ENCODE data around the gene SFXN5.
A peak's percentile ranks its signal among the peaks of the same experiment; 100 is the strongest.
"Not testable (repeated sequence)": the region's sequence is repeated elsewhere in the genome, so short reads cannot be mapped to it uniquely, and the experiment has no call there.

SFXN5 gene

DNA sequence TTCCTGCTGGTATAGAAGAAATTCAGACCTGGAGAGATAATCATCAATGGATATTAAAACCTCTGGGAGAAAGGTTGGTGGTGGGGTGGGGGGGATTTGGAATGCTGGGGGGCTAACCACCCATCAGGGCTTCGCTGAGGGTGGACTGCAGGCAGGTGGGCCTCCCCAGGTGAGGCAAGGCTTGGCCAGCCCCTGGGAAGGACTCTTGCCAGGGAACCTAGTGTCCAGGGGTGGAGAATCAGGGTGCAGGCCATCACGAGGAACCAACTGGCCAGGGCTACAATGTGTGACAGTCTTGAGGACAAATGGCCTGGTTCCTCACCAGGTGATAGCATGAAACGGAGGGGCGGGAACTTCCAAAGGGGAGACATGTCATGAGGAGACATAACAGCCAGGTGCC, 29.4 kb upstream of the SFXN5 start:
- no peak for DNase-seq

GRCh38 chr2:73099486-73099885, 28.0 kb upstream of the SFXN5 start:
- DNase-seq, result no peak

- no peak for DNase-seq
Measured at GRCh38 chr2:73095910-73096309, 24.4 kb upstream of the SFXN5 start.

- DNase-seq, result not testable (repeated sequence)
Measured at GRCh38 chr2:73093601-73094218, 22.2 kb upstream of the SFXN5 start.

DNA sequence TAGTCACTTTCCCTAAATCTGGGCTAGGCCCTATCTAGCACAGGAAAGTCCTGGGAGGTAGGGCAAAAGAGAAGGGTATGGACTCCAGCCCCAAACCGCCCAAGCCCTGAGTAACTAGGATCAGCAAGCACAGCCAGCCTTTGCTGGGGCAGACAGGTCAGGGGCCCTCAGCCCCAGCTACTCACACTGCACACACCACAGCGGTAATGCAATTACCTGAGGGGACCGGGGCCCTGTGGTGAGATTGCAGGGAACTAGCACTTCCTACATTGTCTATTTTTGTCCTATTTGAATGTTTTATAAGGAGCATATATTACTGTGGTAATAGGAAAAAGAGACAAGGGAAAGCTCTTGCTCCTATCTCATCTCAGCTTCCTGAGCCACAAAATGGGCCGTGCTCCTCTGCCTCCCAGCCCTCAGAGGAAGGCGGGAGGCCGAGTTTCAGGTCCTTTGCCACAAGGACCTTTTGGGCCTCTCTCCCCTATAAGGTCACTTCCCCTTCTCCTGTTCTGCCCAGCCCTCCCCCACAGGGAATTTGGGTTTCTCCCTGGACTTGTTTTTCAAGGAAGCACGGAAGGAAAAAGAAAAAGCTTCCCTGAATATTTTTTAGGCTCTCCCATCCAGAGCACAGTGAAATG, 20.8 kb upstream of the SFXN5 start:
- no peak for DNase-seq

DNA sequence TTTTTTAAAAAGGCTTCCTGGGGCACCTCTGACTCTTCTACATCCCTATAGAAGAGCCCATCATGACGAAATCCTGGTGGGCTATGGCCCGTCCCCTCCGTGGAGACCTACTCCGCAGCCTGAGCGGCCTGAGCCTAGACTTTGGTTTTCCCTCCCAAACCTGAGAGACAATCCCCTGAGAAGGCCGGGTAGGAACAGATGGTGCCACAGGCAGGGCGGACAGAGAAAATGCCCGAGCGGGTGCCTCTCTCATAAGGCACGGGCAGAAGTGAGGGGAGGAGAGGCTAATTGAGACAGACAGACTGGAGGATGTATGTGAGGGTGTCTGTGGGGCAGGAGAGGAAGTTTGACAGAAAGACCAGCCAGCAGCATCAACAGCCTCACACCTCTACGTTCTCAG, 20.2 kb upstream of the SFXN5 start:
- DNase-seq, result no peak

GRCh38 chr2:73091164-73091563, 19.7 kb upstream of the SFXN5 start:
- no peak for DNase-seq

DNA sequence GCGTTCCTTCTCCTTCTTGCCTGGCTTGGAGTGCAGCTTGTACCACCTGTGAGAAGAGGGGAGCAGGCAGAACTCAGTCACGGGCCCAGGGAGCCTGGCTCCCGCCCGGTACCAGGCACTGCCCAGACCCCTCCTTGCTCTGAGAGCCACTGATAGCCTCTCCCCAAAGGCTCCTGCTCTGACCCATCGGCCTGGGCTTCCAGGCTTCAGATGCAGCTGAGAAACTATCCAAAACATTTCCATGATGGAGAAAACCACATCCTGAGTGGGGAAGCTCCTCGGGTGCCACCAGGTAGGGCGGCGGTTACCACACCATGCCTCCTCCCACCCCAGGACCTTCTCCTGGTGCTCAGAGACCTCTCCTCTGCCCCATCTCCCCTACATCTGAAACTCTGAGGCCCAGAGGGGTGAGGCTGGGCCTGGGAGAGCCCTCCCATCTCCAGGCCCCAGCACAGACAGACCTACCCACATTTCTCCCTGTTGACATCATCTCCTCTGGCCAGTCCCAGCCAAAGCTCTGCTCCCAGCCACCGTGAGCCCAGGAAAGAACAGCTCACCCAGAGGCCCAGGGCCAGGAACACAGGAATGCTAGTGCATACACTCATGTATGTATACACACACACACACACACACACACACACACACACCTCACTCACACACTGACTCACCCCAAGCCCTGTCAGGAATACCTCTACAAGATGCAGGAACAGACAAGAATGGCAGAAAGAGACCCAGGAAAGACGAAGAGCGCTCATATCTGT, 17.9 kb upstream of the SFXN5 start:
- DNase-seq, result no peak

DNA sequence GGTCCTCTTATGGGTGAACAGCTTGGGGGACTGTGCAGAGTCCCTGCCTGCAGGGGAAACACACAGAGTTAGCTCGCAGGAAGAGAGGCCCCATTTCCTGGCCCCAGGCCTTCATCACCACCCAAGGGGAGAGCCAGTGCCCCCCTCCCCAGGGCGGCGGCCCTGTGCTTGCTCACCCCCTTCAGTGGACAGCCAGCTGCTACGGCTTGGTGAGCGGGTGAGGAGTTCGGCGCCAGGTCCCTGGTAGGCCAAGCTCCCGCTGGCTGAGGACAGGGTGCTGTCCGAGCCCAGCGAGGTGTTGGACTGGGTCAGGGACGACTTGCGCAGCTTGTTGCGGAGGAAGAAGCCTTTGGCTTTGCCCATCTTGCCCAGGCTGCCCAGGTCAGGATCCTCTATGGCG, 17.2 kb upstream of the SFXN5 start:
- DNase-seq, result no peak

- DNase-seq, result no peak
Measured at GRCh38 chr2:73088211-73088610, 16.7 kb upstream of the SFXN5 start.

- no peak for DNase-seq
Measured at GRCh38 chr2:73087311-73087710, 15.8 kb upstream of the SFXN5 start.

GRCh38 chr2:73085691-73086090, 14.2 kb upstream of the SFXN5 start:
- DNase-seq, result peak; percentile 46

GRCh38 chr2:73084971-73085370, 13.5 kb upstream of the SFXN5 start:
- DNase-seq, result no peak

DNA sequence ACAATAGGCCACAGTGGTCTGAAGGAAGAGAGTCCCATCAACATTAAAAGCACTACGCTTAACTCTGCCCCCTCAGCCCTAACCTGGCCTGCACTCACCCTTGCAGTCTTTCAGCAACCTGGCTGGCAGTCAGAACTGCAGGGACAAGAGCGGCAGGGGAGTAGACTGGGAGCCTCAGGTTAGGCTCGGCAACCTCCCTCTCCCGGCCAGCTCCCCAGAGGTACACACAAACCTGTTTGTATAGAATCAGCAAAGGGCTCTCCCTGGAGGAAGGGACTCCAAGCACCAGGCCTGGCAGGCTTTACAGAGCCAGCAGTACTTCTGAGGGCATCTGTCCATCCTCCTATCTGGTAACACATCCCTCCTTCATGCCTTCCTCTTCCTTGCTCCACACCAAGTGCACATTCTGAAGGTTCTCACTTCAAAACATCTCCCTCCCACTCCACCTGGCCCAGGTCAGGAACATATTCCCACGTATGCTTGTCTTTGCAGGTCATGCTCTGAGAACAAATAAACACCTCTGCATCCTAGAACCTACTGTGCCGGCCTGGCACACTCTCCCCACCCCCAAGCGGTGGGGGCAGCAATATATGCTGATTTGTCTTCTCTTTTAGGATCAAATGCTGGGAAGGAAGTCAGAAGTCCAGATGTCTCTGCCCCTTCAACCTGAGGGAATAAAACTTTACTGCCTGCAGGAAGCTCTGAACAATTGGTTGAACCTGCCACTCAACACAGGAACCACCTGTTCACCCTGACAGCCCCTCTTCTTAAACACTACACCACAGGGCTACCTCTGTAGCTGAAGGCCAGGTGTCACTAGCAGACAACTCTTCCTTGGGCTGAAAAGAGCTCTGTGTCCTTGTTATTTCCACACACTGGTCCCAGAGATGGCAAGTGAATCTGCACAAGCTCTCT, 12.6 kb upstream of the SFXN5 start:
- no peak for DNase-seq

- no peak for DNase-seq
Measured at GRCh38 chr2:73082523-73083410, 11.3 kb upstream of the SFXN5 start.

DNA sequence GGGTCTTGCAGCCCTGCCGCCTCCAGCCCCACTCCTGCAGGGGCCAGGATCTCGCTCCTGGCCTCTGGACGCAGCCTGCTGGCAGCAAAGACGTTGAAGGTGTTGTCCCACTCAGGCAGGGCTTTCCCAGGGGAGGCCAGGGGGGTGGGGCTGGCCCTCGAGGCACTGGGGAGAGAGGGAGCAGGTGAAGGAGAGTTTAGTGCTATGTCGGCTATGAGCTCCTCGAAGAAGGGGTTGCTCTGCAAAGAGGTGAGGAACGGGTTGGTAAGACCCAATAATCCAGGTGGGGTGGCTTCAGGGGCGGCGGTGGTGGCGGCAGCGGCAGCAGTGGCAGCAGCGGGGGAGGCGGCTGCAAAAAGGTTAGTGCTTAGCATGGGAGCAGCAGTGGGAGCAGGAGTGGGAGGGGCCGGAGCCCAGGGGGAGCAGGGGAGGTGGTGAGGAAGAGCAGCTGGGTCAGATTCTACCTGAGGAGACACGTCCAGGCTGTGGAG, 9.7 kb upstream of the SFXN5 start:
- DNase-seq, result no peak

DNA sequence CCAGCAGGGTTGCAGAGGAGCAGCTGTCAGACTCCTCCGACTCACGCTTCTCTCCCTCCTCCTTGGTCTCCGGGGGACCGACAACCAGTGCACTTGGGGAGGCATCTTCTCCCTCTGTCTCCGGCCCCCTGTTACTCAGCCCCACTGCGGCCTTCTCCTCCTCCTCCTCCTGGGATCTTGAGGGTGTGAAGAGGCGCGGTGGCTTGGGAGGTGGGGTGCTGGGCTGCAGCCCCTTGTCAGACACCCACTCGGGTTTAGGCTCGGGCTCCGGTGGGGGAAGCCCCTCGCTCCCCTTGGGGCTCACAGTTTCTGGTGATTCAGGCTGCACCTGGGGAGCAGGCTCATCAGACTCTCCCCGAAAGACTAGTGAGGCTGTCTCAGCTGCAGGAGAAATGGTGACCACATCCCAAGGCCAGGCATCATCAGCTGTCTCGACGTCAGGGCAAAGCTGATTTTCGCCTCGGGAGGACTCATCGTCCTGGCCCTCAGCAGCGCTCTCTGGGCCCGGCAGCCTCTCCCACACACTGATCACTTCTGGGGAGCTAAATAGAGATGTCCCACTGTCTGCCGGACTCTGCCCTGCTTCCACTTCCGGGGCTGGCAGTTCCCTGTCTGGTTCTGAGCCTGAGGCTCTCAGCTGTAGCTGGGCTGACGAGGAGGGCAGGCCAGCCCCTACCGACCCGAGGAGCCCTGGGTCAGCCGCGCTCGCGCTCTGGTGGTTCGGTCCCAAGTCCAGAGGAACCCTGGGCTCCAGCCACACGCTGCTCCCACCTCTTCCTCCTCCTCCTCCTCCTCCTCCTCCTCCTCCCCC, 9.0 kb upstream of the SFXN5 start:
- DNase-seq, result no peak

DNA sequence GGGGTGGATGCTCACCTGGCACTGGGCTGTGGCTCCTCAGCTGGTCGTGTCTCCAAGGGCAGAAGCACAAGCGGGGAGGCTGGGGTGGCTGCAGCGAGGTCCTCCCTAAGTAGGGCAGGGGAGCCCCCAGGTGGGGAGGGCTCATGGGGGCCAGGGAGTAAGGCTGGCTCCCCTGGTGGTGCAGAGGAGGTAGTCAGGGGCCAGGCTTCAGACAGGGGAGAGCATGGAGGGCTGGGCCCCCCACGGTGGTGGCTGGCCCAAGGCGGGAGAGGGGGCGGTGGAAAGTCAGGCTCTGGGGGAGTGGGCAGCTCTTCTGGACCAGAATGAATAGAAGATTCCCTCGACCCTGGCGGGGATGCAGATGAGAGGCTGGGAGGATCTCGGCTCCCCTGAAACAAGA, 8.1 kb upstream of the SFXN5 start:
- no peak for DNase-seq

DNA sequence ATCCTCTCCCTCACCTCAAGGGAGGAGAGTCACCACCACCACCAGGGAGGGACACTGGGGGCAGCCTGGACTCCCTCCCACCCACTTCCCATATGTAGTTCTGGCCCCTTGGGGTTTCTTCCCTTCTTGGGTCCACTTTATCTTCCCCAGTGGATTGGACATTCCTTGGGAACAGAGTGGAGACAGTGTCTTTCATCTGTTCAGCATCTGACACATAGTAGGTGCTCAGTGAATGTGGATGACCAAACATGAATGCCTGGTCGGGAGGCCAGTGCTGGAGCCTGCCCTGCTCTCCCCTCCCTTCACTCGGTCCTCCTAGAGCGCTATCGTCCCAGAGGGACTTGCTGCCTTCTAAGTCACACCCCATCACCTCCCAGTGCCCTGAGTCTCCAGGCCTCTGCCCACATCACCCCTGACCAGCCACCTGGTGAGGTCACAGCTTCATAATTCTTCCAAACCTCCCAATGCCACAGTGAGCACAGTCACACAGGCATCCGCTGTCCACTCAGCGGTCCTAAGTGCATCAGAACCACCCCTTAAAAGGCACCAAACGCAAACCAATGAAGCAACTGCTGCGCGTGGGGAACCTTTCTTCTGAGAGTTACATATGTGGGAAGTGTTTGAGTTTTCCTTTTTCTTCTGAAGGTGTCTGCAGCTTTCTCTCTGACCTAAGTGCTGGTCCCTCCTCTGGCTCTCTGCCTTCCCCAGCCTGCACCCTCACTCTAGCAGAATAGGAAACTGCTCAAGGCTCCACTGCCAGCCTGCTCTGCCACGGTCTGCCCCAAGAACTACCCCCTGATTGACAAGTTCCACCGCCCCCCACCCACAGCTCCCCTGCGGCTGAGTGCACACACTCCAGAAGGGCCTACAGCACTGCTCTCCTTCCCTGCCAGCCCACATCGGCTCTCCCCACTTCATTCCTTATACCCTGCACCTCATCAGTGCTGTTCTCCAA, 7.2 kb upstream of the SFXN5 start:
- no peak for DNase-seq

GRCh38 chr2:73077424-73077795, 5.9 kb upstream of the SFXN5 start:
- DNase-seq, result no peak
